Pulmonary artery endothelial cell (primary cell): ENCODE measurements around the gene WNT11. TPM values are rescaled to one million over a fixed set of nuclear protein-coding genes. Genes with fewer than 3 reads are reported as not detected.

Experiments
- DNase-seq: peaks from one replicate; pipeline ENCODE4 v3.0.0-alpha.2; 2011; ENCODE audit warnings: low read depth, low spot score
- total RNA-seq: library from RNA; depleted of rRNA; stranded (reverse); fragments of >200 nt; gene quantifications from 2 replicates; pipeline ENCODE4 v1.2.3, GENCODE V29; 2014

Gene WNT11
- total RNA-seq, 1 donor from 2014 or later, result not detected

- DNase-seq, result no peak
Observed at GRCh38 chr11:76238551-76238950, 32.2 kb upstream of the WNT11 start.

DNA sequence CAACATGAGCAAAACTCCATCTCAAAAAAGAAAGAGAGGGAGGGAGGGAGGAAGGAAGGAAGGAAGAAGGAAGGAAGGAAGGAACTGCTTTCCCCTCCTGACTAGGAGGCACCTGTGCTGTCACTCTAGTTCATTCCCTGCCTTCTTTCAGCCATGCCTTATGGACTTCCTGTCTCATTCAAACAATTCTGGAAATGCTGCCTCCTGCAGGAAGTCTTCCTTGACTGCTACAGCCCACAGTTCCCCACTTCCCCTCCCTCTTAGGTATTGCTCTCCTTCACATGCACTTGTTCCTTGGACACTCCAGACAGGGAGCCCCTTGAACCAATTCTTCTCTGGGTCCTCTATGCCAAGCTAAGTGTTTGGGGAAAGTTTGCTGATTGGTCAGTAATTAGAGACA lies 31.6 kb upstream of the WNT11 start:
- DNase-seq, result no peak

DNA sequence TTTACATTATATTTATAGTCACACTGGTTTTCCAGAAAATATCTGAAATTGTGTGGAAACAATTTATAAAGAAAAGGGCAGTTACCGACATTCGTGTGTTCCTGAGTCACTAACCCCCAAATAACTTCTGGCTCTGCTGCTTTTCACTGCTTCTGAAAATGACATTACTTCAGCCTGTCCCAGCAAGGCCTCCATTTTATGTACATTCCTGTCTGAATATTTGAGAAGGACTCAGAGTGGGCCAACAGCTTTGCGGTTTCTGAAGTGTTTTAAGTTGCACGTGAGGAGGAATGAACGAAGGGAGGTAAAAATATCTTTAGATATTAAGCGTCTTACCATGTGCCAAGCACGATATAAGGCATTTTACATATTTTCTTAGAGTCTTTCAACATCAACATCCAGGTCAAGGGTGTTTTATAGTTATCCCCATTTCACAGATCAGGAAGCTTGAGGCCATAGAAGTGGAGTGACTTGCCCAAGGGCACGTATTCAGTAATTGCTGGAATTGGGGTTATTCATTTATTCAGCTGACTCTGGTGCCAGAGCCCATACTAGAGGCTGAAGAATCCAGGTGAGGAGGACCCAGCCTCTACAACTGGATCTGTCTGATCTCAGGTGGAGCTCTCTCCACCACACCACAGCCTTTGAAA lies 30.8 kb upstream of the WNT11 start:
- DNase-seq, result no peak

GRCh38 chr11:76236092-76236999 lies 30.0 kb upstream of the WNT11 start:
- DNase-seq, result peak; percentile 10

GRCh38 chr11:76235233-76236091 lies 29.2 kb upstream of the WNT11 start:
- DNase-seq, result peak; percentile 71

DNA sequence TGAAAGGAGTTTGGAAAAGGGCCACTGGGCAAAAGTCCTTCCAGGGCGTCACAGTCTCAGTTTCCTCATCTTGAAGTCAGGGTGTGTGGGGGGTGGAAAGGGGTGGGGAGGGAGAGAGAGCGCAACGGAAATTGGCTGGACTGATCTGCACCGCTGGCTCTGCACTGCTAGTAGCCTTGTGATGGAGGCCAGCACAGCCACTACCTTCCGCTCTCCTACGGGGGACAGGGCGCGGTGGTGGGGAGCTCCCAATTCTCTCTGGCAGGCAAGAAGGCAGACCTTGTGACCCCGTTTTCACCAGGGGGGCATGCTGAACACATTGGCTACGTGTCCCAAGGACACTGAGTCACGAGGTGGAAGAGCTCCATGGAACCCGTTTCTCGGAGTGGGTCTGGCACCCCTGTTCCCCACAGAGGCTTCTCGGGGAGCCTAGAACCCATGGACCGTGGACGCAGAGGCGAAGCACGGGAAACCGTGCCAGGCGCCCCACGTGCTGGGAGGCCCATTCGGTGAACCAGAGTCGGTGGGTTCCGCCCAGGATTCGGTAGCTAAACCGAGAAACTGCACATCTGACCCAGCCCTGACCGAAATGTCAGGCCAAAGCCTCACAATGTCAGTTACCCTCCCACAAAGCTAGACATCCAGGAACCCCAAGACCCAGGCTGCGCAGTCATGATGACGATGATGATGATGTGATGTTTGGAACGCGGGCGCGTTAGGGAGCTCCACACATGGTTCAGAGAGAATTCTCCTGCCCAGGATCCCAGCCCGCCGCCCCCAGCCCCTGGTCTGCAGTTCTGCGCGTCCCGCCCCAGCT lies 28.3 kb upstream of the WNT11 start:
- peak; percentile 8 for DNase-seq

DNA sequence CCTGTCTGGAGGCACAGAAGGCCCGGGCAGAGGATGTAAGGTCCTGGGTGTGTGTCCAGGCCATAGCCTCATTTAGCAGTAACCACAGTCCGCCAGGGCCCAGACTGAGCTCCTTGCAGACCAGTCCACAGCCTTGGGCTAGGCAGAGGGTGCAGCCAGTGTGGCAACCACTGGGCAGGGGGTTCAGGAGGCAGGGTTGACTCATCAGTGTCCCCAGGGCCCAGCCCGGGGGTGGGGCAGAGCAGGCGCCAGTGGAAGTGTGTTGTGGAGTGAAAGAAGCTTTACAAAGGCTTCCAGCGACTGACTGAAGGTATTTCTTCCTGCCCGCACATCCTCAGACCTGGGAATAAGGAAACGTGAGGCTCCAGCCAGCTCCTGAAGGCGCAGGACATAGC lies 27.7 kb upstream of the WNT11 start:
- DNase-seq, result no peak

GRCh38 chr11:76233196-76233921 lies 27.1 kb upstream of the WNT11 start:
- DNase-seq, result no peak

DNA sequence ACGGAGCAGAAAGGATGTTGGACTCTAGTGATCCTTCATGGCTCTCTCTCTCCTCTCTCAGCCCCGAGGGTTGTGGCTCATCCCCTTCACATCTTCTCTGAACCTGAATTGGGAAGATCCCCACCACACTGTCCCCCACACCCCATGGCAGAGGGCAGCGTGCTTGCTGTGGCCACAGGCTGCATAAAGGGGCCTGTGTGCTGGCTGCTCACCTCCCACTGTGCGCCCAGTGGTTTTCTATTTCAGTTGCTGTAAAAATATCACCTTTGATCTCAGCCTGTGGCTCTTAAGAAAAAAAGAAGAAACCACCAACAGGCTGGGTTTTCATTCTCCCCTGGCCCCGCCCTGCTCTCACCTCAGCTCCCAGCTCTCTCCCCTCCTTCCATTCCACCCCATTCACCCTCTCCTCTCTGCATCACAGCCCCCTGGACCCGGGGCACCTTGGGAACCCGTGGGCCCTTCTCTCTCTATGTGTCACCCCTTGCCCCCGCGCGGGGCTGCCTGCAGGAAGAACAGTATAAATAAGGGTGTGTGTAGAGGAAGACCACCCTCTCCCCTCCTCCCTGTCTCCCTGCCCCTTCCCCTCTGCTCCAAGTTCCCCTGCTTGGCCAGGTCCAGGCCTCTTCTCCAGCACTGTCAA lies 25.8 kb upstream of the WNT11 start:
- DNase-seq, result no peak

DNA sequence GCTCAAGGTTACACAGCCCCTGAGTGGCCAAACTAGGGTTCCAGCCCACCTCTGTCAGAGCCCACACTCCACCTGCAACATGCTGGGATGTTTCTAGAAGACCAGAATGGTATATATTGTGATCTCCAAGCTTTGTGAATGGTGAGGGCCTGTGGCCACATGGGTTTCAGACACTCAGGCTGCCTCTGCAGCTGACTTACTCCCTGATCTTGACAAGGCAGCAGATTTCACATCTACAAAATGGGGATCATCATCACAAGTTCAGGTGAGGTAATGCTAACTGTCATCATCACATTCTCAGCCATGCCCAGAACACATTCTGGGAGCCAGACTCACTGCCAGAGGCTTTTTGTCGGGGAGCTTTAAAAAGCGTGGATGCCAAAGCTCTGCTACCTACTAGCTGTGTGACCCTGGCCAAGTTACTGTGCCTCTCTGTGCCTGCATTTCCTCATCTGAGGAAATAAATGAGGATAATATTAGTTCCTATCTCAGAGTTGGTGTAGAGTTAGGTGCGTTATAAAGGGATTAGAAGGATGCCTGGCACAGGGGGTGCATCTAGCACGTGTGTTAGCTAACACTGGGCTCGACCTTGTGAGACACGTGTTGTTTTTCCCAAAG lies 24.9 kb upstream of the WNT11 start:
- no peak for DNase-seq

- DNase-seq, result no peak
Observed at GRCh38 chr11:76230392-76230791, 24.1 kb upstream of the WNT11 start.

- no peak for DNase-seq
Observed at GRCh38 chr11:76229690-76230240, 23.5 kb upstream of the WNT11 start.

GRCh38 chr11:76228875-76229149 lies 22.5 kb upstream of the WNT11 start:
- DNase-seq, result no peak

DNA sequence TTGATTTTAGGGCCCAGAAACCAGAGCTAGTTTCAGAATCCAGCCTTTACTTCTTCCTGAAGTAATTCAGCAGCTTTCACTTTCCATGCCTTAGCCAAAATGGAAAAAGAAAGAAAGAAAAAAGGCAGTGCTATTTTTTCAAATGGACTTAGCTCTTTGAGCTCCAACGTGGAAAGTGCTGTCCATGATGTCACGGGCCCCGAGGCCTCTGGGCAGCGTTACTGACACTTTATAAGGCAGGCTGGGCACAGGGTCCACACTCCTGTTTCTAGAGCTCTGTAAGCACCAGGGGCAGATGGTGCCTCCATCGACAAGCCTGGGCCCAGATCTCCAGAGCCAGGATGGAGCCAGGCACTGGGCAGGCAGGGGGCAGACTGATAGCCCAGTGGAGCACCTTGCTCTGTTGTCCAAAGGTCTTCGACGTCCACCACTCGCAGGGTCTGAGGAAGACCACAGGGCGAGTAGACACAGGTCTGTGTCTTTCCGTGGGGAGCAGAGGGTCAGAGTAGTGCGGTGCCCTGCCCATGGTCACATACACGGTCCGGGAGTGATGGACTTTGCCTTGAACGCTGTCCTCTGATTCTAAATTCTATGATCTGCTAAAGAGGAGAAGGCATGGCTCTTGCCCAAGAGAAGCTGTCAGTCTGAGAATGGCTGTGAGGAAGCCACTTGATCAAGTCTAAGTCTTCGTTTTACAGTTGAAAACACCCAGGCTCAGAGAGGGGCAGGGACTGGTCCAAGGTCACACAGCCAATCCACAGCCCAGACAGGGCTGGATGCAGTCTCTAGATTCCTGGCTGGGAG lies 22.0 kb upstream of the WNT11 start:
- no peak for DNase-seq

DNA sequence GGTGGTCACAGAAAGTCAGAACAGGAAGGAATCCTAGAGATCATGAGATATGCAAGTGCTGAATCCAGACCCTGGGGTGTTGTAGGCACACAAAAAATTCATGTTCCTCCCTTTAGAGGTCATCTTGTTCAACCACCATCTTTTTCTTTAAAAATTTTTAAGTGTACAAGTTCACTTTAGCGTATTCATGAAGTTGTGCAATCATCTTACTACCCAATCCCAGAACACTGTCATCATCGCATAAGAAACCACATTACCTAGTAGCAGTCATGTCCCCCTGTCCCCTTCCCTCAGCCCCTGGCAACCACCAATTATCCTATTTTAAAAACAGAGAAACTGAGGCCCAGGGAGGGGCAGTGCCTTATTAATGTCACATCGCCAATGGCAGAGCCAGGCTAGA lies 20.3 kb upstream of the WNT11 start:
- DNase-seq, result no peak

DNA sequence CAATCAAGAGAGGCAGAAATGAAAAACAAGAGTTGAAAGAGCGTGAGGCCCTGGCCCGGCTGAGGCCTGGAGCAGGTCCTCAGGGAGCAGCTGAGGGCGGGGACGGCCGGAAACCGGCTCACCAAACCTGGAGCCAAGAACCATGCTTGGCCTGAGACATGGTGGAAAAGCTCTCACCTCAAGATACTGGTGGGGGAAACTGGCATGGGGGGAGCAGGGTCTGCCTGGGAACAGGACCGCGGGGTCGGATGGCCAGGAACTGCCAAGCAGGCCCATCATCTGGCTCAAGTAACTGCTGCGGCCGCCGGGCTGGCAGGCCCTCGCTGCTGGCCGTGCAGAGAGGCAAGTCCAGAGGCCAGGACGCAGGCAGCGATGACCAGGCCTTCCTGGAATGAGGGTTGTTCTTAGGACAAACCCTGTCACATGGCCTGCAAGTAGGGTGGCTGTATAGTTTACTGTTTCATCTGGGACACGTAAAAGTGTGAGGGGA lies 18.9 kb upstream of the WNT11 start:
- DNase-seq, result no peak

DNA sequence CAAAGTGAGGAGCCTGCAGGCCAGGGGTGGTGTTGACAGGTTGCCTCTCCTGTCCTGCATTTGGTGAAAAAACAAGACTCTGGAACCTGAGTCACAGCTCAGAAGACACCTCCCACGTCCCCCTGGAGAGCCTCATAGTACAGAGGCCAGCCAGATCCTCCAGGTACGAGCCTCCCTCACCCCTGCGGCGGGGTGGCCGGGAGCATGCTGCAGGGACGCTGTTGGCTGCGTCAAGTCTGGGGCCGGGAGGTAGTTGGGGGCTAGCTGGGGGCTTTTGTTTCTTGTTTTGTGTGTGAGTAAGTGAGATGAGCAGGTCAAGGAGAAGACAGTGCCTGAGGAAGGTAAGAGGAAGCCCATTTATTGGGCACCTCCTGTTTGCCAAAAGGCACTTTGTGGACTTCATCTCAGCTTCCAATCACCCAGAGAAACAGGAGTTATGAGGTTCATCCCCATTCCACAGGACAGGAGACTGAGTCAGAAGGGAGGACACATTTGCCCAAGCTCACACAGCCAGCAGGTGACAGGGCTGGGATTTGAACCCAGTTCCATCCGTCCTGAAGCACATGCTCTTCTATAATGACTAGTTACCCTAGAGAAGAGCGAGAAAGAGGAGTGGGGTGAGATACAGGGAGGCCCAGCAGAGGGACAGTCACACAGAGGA lies 18.3 kb upstream of the WNT11 start:
- DNase-seq, result no peak

DNA sequence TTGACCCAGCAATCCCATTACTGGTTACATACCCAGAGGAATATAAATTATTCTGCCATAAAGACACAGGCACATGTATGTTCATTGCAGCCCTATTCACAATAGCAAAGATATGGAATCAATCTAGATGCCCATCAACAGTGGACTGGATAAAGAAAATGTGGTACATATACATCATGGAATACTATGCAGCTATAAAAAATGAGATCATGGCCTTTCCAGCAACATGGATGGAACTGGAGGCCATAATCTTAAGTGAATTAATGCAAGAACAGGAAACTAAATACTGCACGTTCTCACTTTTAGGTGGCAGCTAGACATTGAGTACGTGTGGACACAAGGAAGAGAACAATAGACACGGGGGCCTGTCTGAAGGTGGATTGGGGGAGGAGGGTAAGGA lies 15.1 kb upstream of the WNT11 start:
- no peak for DNase-seq
